Caco-2 (cell line): ENCODE data around the gene GOLPH3L. TPM values are rescaled to one million over a fixed set of nuclear protein-coding genes. Genes with fewer than 3 reads are reported as not detected.

ENCODE experiments used
- BruUV-seq: library from RNA; stranded (reverse); fragments of 400-500 nt; replicated peaks from 2 replicates; lab custom pipeline; 2021; lab: Mats Ljungman, UMichigan
- CTCF ChIA-PET: fragments of 300-600 bp; sonication (Branson Sonifier 250); formaldehyde crosslinking; loops from one replicate; lab custom pipeline; 2022; ENCODE audit warnings: antibody characterized with exemption; lab: Charles Lee
- POLR2A ChIA-PET: fragments of 300-600 bp; sonication (Branson Sonifier 250); formaldehyde crosslinking; loops from one replicate; lab custom pipeline; 2022; ENCODE audit warnings: antibody characterized with exemption; lab: Charles Lee
- DNase-seq, 2 experiments: peaks; one replicate each; pipeline versions ENCODE4 v3.0.0 to v3.0.0-alpha.2; 2020 to 2022
- H3K27me3 ChIP-seq: replicated peaks from 2 replicates; pipeline ENCODE4 v1.6.0; 2011; ENCODE audit warnings: low read length; ENCODE audit not compliant: control insufficient read depth, insufficient read depth
- H3K36me3 ChIP-seq: 2 replicates; pipeline ENCODE4 v1.5.1; 2011; ENCODE audit warnings: low read length; ENCODE audit not compliant: control insufficient read depth, insufficient read depth
- H3K4me1 ChIP-seq: fragments of 250-450 bp; sonication (Bioruptor Pico); 2 replicates; pipeline ENCODE4 v1.5.1; 2020; ENCODE audit warnings: mild to moderate bottlenecking
- H3K4me3 ChIP-seq: 2 replicates; pipeline ENCODE4 v1.5.1; 2011; ENCODE audit warnings: low read depth, mild to moderate bottlenecking, control low read depth, low read length
- H3K9me3 ChIP-seq: fragments of 250-450 bp; sonication (Bioruptor Pico); 2 replicates; pipeline ENCODE4 v1.5.1; 2020; ENCODE audit warnings: mild to moderate bottlenecking, moderate library complexity
- H3K27ac Mint-ChIP-seq: one replicate; pipeline ENCODE4 v1.8.0; 2022; ENCODE audit warnings: mixed read lengths; ENCODE audit not compliant: unreplicated experiment
- H3K27me3 Mint-ChIP-seq: one replicate; pipeline ENCODE4 v1.8.0; 2022; ENCODE audit warnings: mixed read lengths; ENCODE audit not compliant: insufficient read depth, unreplicated experiment
- H3K36me3 Mint-ChIP-seq: one replicate; pipeline ENCODE4 v1.8.0; 2022; ENCODE audit warnings: mild to moderate bottlenecking, mixed read lengths; ENCODE audit not compliant: insufficient read depth, unreplicated experiment
- H3K4me1 Mint-ChIP-seq: one replicate; pipeline ENCODE4 v1.8.0; 2022; ENCODE audit warnings: low read depth, mixed read lengths; ENCODE audit not compliant: unreplicated experiment
- H3K4me3 Mint-ChIP-seq: one replicate; pipeline ENCODE4 v1.8.0; 2022; ENCODE audit warnings: mild to moderate bottlenecking, moderate library complexity, mixed read lengths; ENCODE audit not compliant: unreplicated experiment
- H3K9me3 Mint-ChIP-seq: one replicate; pipeline ENCODE4 v1.8.0; 2022; ENCODE audit warnings: mixed read lengths; ENCODE audit not compliant: unreplicated experiment
- intact Hi-C: fragments of 100-400 bp; cut with micrococcal nuclease; formaldehyde crosslinking; loops from one replicate; pipeline ENCODE4 v1.10.0; 2022; ENCODE audit not compliant: unreplicated experiment
- total RNA-seq: library from RNA; stranded (reverse); gene quantifications from 2 replicates; pipeline ENCODE4 v1.2.3, GENCODE V29; 2022
- TF ChIP-seq, protein P1 (sequence below), 2 experiments: fragments of 200-600 bp in 1 of 2; IDR thresholded peaks; 1 replicate in 1 of 2; 2 replicates in 1 of 2; pipeline versions ENCODE4 v1.5.1 to v1.8.0; 2011 to 2022; ENCODE audit warnings: antibody characterized with exemption in 1 of 2, control low read depth in 1 of 2, inconsistent platforms in 1 of 2, low read depth in 1 of 2, low read length in 1 of 2, mild to moderate bottlenecking in 1 of 2, moderate library complexity in 1 of 2; ENCODE audit not compliant: insufficient read depth in 1 of 2, severe bottlenecking in 1 of 2, unreplicated experiment in 1 of 2

GOLPH3L gene
- total RNA-seq, 1 experiment from 2014 or later = 13.3 TPM

GRCh38 chr1:150706091-150706490 is 9.1 kb upstream of the GOLPH3L start:
- DNase-seq = no peak
- Histone ChIP-seq H3K9me3 (no peaks in the 10 kb centered on the region), H3K27me3 (no peaks in the 10 kb centered on the region), H3K4me3 (no peak overlapping the region), H3K4me1 (no peaks in the 10 kb centered on the region), H3K36me3 (no peaks in the 10 kb centered on the region)
- Mint-ChIP-seq H3K9me3 (no peaks in the 10 kb centered on the region), H3K4me3 (no peak overlapping the region), H3K27ac (no peak overlapping the region), H3K27me3 (no peaks in the 10 kb centered on the region), H3K4me1 (no peaks in the 10 kb centered on the region), H3K36me3 (no peaks in the 10 kb centered on the region)
- CTCF ChIA-PET = no interaction called here
- POLR2A ChIA-PET = no interaction called here
- TF ChIP-seq, protein P1, sequence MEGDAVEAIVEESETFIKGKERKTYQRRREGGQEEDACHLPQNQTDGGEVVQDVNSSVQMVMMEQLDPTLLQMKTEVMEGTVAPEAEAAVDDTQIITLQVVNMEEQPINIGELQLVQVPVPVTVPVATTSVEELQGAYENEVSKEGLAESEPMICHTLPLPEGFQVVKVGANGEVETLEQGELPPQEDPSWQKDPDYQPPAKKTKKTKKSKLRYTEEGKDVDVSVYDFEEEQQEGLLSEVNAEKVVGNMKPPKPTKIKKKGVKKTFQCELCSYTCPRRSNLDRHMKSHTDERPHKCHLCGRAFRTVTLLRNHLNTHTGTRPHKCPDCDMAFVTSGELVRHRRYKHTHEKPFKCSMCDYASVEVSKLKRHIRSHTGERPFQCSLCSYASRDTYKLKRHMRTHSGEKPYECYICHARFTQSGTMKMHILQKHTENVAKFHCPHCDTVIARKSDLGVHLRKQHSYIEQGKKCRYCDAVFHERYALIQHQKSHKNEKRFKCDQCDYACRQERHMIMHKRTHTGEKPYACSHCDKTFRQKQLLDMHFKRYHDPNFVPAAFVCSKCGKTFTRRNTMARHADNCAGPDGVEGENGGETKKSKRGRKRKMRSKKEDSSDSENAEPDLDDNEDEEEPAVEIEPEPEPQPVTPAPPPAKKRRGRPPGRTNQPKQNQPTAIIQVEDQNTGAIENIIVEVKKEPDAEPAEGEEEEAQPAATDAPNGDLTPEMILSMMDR (IDR thresholded peaks at IDR 0.05; ENCODE audit: insufficient read depth in 1 of 2, low read depth in 1 of 2, low read length in 1 of 2, severe bottlenecking in 1 of 2, unreplicated experiment in 1 of 2) = no peak
- BruUV-seq = no TSS peak
- intact Hi-C loops = no loop called here

- TF ChIP-seq, protein P1 (IDR thresholded peaks at IDR 0.05; ENCODE audit: insufficient read depth in 1 of 2, low read depth in 1 of 2, low read length in 1 of 2, severe bottlenecking in 1 of 2, unreplicated experiment in 1 of 2) = no peak
- Mint-ChIP-seq H3K27ac (no peak overlapping the region), H3K27me3 (no peaks in the 10 kb centered on the region), H3K36me3 (no peaks in the 10 kb centered on the region), H3K9me3 (no peaks in the 10 kb centered on the region), H3K4me1 (no peaks in the 10 kb centered on the region), H3K4me3 (no peak overlapping the region)
- no peak for DNase-seq
- Histone ChIP-seq H3K36me3 (no peaks in the 10 kb centered on the region), H3K4me3 (no peak overlapping the region), H3K4me1 (no peaks in the 10 kb centered on the region), H3K9me3 (no peaks in the 10 kb centered on the region), H3K27me3 (no peaks in the 10 kb centered on the region)
- intact Hi-C loops = no loop called here
- BruUV-seq = no TSS peak
- POLR2A ChIA-PET = no interaction called here
- CTCF ChIA-PET = no interaction called here
Measured at GRCh38 chr1:150703427-150703826, 6.5 kb upstream of the GOLPH3L start.

DNA sequence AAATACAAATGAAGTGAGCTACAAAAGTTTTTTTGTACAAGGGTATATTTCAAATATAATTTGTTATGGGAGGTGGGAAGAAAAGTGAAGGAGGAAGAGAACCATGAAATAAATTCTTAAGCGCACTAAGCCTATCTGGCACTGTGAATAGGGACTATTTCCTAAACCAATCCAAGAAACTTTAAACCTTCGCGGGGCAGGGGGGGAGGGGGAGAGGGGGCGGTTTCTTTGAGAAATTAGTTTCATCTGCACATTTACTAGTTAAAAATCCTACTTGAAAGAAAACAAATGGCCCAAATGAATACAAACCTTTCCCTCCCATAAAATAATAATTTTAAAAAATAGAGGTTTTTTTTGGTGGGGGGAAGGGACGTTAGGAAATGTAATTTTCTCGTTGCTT is 364 bp downstream of the GOLPH3L start:
- intact Hi-C loops = loop anchor here (5.0 kb wide), 2 partner anchors 116 to 134 kb away; no protein-coding TSS in a partner anchor
- peak overlapping the region; percentile 98 for H3K4me3 Mint-ChIP-seq

More for the DNA sequence above, 364 bp downstream of the GOLPH3L start:
- no peaks in the 10 kb centered on the region; the same call in 1 of the 2 replicates for H3K4me1 ChIP-seq
- H3K36me3 Mint-ChIP-seq = peaks cover 29% of the 10 kb centered on the region
- no peaks in the 10 kb centered on the region for H3K36me3 ChIP-seq
- H3K27me3 ChIP-seq = no peaks in the 10 kb centered on the region
- H3K27me3 Mint-ChIP-seq = no peaks in the 10 kb centered on the region
- no TSS peak for BruUV-seq
- H3K9me3 Mint-ChIP-seq = no peaks in the 10 kb centered on the region
- H3K27ac Mint-ChIP-seq = peak overlapping the region; percentile 97
- no peaks in the 10 kb centered on the region for H3K9me3 ChIP-seq
- ChIA-PET CTCF (interaction anchor here (1.0 to 1.6 kb wide), 9 partner anchors 38 to 299 kb away, joined by 3 to 14 read pairs (median 6); partner anchors contain the start of genes ENSA and MCL1), POLR2A (interaction anchor here (0.6 to 1.8 kb wide), 11 partner anchors 10 to 768 kb away, joined by 3 to 19 read pairs (median 3); partner anchors contain the start of genes ENSA, FALEC, MCL1 and VPS72)
- peaks cover 7% of the 10 kb centered on the region for H3K4me1 Mint-ChIP-seq
- peak overlapping the region; percentile 65 for H3K4me3 ChIP-seq
- DNase-seq = no peak
- TF ChIP-seq, protein P1 (IDR thresholded peaks at IDR 0.05; ENCODE audit: insufficient read depth in 1 of 2, low read depth in 1 of 2, low read length in 1 of 2, severe bottlenecking in 1 of 2, unreplicated experiment in 1 of 2) = no peak
